Stimulated activated CD4-positive, alpha-beta T cell treated with anti-CD3 and anti-CD28 coated beads, Interleukin-15, amount 100 ng/mL, for 24 hours (primary cell): Measurements from ENCODE around the gene TBC1D23.

ENCODE experiments used
- DNase-seq: peaks from one replicate; pipeline ENCODE4 v3.0.0-alpha.2; 2020

Gene TBC1D23

GRCh38 chr3:100354850-100355249 lies 94.1 kb downstream of the TBC1D23 start:
- no peak for DNase-seq

GRCh38 chr3:100358413-100358812 lies 97.6 kb downstream of the TBC1D23 start:
- DNase-seq: no peak

GRCh38 chr3:100359035-100359434 lies 98.2 kb downstream of the TBC1D23 start:
- DNase-seq: no peak

GRCh38 chr3:100360757-100361496 lies 100.1 kb downstream of the TBC1D23 start:
- DNase-seq: no peak

- DNase-seq: no peak
Measured at GRCh38 chr3:100361897-100362296, 101.1 kb downstream of the TBC1D23 start.

GRCh38 chr3:100364421-100364820 lies 103.6 kb downstream of the TBC1D23 start:
- DNase-seq: no peak

GRCh38 chr3:100366424-100366823 lies 105.6 kb downstream of the TBC1D23 start:
- DNase-seq: no peak

GRCh38 chr3:100368441-100368840 lies 107.6 kb downstream of the TBC1D23 start:
- DNase-seq: no peak

- no peak for DNase-seq
Measured at GRCh38 chr3:100370756-100371155, 110.0 kb downstream of the TBC1D23 start.

GRCh38 chr3:100374521-100374920 lies 113.7 kb downstream of the TBC1D23 start:
- DNase-seq: no peak
